NCI-H2029 (cell line): Measurements from ENCODE around the gene NFIB.
A peak's percentile ranks its signal among the peaks of the same experiment; 100 is the strongest.

ENCODE experiments used
- DNase-seq: peaks from one replicate; lab custom pipeline; 2025; lab: John Stamatoyannopoulos, UW

Gene NFIB

DNA sequence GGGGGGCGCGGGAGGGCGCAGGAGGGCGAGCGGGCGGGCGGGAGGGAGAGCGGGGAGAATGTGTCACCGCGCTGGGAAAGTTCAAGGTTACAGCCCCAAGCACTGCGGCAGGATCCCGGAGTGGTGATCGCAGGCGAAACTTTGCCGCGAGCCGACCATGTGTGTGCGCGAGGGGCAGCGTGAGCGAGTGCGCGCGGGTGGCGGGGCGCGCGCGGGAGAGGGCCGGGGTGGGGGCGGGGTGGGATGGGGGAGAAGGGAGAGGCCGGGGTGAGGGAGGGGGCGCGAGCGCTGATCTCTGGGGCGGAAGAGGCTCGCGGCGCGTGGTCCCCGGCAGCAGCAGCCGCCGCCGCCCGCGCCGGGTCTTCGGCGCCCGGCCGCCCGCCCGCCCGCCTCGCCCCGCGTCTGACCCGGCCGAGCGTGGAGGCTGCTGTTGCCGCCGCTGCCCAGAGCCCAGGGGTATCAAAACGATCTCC is at the start of gene NFIB:
TSS of gene NFIB (minus strand) at position 191 of the 473 bp plus-strand sequence. CDS start 630 bp downstream, outside the sequence.
- DNase-seq, result no peak

DNA sequence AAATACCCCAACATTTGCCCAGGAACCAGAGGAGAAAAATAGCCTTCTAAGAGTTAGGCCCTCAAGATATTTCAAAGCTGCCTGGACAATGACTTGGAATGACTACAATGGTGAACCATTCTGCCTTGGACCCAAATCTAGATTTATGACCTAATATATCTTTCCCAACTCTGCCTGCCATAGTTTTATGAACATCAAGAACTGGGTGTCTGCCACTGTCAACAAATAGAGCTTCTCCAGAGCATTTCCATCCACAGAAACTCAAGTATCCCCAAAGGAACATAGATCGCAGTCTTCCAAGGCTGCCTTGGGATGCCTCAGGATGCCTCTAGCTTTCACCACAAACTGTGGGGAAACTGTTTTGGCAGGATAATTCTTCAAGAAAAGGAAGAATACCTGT is 48.2 kb upstream of the NFIB start:
- no peak for DNase-seq

DNA sequence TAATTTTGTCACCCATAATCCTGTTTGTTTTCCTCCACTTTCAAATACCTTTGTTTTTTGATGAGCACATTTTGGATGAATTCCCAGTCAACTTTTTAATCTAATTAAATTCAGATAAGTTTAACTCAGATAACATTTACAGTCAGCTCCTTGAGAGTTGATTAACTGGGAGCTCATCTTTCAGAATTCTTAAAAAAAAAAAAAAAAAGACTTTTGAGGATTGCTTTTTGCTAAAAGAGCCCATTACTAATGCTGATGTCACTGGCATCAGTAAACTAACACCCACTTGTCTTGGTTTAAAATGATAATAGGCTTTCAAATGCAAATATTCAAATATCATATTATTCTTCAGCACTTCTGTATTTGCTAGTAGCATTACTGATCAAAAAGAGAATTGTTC is 47.1 kb upstream of the NFIB start:
- no peak for DNase-seq

DNA sequence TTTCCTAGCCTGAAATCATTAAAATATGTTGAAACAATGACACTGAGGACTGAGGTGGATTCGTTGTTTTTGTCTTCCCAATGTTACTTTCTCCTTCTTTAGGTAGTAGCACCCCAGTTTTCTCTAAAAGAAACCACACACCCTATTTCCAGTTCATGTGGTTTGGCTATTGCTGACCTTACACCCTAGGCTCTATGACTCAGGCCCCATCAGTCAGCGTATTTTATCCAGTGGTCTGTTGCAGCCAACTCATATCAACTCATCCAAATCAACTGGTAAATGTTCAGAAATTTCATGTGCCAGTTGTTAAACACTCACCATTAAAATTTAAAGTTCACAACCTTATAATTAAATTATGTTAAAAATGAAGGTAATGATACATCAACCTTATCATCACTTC is 44.6 kb upstream of the NFIB start:
- no peak for DNase-seq

DNA sequence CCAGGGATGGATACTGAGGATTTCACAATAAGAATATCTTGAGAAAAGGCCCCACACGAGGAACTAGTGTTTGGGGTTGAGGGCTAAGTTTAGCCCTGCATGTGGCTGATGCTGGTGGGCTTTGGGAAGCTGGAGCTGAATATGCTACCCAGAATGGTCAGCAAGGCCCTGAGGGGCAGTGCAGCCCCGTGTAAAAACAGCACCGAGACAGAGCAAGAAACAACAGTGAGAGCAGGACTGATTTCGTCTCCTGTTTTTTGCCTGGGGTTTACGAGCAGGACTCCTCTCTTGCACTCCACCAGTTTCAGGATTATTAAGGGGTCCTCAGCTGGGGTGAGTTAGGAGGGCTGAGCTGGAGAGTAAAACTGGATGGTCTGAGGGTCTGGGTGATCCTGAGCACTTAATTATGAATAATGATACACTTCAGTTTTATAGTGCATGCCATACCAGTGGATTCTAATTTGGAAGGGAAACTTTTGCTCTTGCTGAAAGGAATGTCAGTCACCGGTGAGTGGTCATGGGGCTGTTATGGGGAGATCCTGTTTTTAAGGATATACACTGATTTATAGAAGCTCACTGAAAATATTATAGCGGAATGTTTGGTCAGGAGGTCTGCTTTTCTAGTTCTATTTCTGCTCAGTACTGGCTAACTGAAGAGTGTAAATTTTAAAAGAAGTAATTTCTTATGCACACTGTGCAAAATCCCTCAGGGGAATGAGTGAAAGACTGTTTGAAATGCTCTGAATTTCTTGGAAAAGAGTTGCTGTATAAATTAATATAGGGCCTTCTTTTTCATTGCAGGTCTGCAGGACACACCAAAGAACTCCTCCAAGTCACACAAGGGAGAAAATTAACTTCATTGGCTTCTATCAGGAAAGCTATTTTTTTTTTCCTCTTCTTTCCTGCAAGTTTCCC is 42.7 kb upstream of the NFIB start:
- no peak for DNase-seq

DNA sequence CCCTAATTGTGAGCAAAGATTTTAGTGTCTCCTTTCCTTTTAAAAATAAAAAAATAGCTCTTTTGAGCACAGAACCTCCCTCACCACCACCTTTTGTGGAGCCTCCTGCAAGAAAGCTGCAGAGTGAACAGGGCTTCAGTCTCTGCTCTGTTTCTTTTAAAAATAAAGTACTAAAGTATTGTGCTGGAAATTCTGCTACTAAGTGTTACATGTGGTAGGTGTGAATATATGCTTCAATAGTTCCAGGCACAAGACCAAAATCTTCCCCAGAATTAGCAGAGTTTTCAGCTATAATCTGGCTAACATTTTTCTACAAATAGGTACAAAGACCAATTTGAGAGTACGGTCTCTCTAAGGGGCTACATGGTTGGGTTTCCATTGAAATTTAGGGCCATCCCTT is 40.3 kb upstream of the NFIB start:
- no peak for DNase-seq

DNA sequence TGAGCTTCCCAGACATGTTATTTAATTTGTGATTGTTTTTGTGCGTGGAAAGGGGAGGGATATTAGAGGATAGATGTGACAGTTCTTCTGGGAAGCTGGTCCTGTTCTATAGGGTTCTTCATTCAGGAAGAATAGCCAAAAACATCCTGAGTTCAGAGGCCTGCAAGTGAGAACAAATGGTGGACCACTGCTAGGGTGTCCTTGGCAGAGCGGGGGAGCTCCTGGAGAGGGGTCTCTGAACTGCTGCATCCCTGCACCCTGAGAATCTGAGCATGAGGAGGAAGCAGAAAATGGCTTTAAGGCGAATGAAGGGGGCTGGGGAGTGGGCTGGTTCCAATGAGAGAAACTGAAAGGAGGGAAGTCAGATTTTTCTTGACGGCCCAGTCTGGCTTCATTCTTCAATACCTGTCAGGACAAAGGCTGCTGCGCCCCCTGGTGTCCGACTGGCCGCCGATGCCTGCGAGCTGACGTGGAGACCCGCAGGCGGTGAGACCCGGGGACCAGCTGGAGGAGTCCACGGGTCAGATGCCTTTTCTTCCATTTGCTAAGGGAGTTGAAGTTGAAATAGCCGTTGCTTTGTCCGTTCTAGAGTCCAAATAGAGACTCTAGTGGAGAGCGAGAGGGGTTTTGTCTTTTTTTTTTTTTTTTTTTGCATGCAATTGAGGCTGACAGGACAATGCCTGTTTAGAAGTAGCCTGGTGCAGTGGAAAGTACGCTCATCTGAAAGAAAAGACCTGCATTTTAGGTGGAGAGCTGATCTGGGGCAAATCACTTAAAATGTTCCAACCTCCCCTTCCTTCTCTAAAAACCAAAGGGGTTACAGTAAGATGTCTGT is 39.5 kb upstream of the NFIB start:
- DNase-seq, result peak; percentile 65

DNA sequence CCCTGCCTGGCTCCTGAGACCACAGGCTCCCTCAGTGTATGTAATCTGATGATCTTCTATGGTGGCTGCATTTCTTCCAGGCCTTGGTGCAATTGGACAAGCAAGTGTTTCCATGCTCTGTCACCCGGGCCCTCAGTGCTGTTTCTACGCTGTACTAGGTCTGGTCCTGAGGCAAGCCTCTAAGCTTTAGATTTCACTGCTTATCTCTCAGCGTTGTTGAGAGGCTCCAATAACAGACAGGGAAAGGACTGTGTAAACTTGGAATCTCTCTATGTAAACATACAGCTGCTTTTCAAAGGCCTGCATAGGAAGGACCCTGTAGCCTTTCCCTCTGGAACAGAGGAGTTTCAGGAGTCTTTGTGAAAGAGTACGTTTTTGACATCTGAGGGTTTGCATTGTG is 38.6 kb upstream of the NFIB start:
- DNase-seq, result peak; percentile 14

DNA sequence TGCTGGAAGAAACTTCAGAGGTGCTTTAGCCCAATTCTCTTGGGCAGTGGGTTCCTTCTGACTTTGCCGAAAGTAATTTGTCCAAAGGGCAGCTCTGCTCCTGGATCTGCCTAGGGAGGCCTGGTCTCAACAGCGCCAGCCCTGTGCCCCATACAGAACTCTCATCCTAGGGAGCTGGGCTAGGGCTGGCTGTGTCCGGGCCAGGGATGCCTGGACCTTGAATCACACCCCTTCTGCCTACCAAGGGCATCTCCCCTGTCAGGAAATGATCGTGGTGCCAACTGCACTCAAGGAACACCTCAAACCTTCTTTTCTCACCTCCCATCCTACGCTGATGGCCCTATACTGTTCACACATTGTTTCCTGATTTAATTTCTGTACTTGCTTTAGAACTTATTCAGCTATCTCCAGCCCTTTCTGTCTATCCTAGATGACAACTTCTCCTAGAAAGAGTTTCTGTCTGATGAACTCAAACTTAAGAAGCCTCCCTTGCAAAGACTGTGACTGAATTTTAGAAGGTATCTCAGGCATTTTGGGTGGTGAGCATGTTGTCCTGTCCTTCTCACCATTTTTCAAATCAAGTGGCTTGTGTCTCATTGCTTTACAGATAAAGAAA is 37.4 kb upstream of the NFIB start:
- no peak for DNase-seq

DNA sequence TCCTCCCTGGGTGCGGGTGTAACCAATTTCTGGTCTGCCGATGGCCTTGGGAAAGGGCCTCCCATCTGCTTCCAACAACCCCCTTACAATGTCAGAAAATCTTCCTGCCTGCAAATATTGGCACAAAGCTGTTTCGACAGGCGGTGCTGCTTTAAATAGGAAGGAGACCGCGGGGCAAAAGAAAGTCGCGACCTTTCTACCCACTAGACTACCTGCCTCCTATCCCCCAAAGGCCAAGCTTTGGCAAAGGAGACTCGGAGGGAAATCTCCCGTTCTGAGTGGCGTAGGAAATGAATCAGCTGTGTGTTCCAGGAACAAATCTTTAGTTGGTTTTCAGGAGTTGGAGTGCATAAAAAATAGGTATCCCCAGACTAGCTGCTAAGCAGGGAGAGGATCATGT is 36.8 kb upstream of the NFIB start:
- no peak for DNase-seq

DNA sequence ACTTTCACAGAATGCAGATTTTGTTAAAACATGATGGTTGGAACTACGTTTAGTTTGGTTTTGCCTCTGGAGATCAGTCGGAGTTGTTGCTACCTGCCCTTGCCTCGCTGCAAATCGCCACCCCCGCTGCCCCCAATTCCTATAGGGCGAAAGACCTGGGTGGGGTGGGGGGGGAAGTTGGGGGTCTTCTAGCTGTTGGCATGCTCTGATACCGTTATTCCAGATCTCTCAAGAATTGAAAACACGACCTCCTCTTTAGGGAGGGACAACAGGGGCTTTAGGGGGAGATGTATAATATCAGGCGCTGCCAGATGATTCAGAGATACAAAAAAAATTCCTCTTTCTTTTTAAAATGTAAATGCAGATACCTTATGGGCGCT is 36.4 kb upstream of the NFIB start:
- DNase-seq, result no peak

DNA sequence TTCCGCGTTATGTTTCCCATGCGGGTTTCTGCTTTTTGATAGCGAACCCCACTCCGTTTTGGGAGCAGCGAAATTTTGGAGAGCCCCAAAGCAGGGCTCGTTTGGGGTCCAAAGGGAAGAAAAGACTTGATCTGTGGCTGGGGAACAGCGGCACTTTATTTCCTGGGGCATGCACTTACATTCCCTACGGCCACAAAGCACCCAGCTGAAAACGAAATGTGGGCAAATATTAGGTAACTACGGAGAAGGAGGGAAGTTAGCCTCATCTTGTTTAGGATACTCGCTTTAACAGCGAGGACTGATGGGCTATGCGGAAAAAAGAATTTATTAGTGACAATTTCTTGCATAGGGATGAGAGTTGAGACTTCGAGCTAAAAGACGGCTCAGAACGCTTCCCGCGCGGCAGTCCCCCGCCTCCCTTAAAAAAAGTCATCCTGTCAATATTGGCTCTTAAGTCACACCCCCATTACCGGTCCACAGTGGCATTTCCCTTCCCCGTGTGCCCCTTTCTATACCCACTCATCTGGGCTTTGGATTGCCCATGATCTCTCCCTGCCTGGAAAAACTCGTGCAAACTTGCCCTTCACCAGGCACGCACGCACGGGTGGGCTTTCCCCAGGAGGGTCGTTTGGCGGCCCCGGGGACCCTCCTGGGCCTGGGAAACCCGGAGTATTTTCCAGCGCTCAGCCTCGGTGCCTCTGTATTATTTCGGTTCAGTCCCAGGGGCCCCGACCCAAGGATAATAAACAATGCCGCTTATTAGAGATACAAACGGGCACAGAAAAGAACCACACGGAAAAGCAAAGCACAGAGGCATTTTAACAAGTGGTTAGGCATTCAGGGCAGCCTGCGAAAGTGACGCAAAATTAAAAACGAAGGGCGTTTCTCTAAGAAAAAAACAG is 35.8 kb upstream of the NFIB start:
- no peak for DNase-seq

DNA sequence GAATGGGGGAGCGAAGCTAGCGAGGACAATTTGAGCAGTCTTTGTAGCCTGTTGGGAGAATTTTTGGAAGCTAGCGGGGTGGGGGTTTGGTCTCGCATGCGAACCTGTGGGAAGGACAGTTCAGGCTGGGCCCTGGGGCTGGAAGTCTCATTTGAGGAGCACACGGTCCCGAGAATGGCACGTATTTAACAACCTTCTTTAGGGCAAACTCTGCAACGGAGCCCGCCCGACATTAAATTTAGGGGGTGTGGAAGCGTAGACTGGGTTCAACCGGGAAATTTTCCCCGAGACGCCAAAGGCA is 35.2 kb upstream of the NFIB start:
- DNase-seq, result no peak

DNA sequence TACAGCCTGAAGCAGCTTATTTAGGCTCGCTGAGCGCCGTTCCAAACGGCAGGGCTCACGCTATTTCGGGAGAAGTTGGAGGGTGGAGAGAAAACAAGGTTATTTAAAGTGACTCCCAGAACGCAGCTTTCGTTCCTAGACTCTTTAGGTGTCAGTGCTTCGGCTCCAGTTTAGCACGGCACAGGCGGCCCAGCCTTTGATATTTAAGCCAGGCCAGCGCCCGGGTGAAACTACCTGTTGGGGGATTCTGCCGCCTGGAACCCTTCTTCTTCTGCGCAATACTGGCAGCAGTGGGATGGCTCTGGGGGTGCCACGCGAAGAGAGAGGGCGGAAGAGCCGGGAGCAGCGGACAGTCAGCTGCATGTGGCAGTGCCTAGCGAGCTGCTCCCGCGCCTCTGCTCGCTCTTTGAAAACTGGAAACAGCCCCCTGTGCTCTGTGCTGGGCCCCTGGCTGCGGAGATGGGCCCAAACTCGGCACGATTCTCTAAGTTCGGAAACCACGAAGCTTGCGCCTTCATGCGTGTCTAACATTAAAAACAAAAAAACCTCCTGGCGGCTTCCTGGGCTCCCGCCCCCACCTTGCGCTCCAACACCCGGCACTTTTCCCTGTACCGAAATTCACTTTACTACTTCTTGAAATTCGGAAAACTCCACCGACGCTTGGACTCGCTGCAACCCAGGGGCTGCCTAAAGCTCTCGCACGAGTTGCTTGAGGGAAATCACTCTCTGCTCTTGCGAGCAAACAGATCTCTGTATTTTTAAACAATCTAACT is 34.6 kb upstream of the NFIB start:
- DNase-seq, result no peak

DNA sequence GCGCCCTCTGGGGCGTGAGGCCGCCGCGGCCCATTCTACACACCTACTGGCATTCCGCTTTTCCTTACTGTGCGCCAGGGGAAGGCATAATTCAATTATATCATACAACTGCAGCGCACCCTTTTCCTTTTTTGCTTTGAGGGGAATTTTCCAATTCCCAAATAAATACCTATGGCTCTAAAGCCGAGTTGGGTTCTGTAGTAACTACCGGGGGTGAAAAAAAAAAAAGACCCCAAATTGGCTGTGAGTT is 34.1 kb upstream of the NFIB start:
- DNase-seq, result no peak

DNA sequence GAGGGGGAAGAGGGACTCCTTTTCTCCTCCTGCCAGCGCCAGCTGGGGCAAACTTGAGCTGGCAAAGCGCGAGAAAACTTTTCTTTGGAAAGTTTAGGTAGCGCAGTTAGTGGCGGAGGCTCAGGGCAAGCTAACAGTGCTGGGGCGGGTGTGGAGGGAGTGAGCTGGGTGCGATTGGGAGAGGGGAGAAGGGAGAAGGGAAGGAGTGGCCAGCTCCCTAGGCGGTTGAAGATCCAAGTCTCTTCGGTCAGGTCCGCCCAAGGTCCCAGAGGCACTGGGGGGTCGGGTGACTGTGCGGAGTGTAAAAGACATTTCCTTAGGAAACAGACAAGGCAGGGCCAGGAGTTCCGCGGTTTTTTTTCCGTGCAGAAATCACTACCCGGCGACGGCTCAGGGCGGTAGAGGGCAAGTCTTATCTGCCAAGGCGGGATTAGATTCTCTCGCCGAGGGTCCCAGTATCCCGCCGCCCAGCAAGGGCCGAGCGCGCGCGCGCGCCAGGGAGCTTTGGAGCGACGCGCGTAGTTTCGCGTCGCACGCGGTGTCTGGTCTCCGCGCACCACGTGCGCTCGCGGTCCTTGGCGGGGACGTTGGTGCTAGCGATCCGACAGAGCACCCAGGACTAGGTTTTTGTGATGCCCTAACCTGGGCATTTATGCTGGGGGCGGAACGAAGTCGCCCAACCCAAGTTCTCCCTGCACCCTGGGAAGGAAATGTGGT is 33.6 kb upstream of the NFIB start:
- no peak for DNase-seq

DNA sequence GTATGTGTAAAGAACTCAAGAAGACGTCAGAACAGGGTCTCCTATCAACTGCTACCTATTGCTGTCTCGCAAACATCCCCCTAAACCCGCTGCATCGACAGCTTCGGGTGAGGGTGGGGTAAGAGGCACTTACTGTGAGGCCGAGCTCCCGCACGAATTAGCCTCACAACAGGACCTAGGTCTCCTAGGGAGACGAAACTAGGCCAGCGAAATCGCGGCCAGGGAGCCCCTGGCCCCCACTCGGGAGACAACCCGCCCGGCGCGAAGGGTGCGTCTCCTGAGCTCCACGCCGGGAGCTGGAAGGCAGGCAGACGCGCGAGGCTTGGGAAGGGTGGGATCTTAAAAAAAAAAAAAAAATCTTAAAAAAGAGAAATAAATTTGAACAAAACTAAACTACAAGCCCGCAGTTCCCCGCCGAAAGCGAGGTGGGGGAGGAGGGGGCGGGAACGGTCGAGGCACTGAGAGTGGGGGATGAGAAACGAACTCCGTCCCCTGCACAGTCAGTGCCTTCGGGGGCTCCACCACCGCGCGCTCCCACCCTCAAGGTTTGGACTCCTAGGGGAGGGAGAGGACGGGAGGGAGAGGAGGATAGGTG is 33.0 kb upstream of the NFIB start:
- DNase-seq, result no peak

DNA sequence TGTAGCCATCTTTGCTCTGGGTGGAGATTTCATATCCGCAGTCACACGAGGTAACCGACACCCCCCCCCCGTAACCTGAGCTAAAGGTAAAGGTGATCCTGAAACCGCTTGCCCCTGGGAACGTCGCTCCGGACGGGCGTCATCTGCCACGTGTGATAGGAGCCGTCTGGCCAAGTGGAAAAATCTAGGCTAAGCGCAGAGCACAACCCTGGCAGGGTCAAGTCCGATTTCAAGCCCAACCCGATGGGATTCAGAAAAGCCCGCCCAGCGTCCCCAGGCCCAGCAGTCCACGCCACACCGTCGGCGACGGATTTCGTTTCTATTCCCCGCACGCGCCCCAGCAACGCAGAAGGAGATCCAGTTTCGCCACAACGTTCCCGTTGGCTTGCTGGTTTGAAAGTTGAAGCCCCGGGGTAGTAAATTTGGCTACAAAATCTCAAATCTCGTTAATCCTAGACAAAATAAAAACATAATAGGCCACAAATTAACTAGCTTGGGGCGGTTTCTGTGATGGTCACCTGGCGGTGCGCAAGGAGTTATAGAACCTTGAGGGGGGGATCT is 32.4 kb upstream of the NFIB start:
- no peak for DNase-seq

DNA sequence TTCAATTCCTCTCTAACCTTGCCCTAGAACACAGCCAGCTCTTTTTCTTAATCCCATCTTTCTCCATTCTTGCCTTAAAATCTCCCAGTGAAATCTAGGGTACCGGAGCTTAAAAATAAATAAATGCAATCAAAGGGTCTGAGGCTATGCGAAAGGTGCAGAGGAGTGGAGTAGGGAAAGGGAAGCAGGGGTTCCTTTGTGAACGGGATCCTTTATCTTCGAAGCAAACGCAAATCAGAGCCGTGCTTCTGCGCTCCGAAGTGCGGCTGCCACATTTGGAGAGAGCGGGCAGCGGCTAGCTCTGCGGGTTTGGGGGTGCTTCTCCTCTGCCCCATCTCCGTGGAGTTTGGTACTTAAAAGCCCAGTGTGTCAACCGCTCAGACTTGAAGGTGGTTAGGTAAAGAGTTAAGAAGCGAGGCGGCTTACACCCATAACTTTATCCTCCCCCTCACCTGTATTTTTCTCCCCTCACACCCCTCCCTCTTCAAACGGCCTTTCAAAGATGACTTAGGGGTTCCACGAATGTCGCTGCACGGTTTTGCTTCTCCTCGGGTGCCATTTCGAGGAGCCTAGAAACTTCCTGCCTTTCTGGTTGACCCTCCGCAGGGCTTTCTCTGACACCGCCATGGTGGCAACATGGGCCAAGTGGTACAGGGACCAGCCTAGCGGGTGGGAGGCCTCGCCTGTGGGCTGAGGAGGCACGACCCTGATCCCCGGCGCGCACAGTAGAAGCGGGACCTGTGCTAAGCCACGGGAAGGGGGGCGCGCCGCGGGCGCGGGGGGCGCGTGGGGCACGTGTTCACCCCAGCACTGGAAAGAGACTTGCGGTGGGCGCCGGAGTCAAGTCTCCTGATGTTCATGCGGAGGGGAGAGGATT is 31.7 kb upstream of the NFIB start:
- no peak for DNase-seq
